H54 (cell line): ENCODE results near the gene GAS7.

Source experiments
- DNase-seq: peaks from one replicate; pipeline ENCODE4 v3.0.0; 2011; ENCODE audit warnings: low spot score, mixed read lengths; ENCODE audit not compliant: insufficient read length
- FAIRE-seq: peaks from 3 replicates; lab custom pipeline; 2011; peaks lifted over from hg19 to GRCh38; lab: Jason Lieb, UNC
- POLR2A ChIP-seq: IDR thresholded peaks from 2 replicates; pipeline ENCODE4 v1.6.1; 2011; ENCODE audit warnings: low read depth, mild to moderate bottlenecking, low read length

GAS7 gene

DNA sequence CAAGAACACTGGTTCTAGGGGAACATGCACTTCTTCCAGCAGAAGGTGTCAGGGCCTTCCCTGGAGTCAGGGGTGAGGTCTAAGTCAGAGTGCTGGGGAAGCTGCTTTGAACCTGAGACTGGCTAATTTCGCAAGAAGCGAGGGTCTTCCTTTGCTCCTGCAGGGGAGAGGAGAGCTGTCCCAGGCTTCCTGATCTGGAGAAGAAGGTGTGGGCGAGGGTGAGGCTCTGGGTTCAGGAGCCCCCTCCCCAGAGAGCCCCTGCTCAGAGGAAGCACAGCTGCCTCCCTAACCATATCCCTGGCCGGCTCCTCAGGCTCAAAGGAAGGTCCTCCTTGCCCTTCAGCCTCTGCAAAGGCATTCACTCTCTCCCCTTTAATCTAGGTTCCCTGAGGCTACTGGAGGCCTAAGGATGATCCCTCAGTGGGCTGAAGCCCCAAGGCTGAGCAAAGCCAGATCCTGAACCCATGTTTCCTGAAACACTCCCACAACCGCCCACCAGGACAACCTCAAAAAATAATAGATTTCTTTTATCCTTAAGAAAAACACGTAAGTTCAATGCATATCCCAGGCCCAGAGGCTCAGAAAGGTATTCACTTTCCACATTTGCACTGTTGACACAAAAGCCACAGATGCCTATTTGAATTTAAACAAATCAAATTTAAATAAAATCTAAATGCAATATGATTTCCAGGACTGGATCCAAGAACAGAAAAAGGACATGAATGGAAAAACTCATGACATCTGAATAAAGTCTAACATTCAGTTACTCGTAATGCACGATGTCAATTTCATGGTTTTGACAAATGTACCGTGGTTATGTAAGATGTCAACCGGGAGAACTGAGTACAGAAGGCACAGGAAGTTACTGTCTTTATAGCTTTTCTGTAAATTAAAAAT lies 221.9 kb downstream of the GAS7 start:
- no peak for DNase-seq
- TF ChIP-seq POLR2A = no peak
- FAIRE-seq = no peak

DNA sequence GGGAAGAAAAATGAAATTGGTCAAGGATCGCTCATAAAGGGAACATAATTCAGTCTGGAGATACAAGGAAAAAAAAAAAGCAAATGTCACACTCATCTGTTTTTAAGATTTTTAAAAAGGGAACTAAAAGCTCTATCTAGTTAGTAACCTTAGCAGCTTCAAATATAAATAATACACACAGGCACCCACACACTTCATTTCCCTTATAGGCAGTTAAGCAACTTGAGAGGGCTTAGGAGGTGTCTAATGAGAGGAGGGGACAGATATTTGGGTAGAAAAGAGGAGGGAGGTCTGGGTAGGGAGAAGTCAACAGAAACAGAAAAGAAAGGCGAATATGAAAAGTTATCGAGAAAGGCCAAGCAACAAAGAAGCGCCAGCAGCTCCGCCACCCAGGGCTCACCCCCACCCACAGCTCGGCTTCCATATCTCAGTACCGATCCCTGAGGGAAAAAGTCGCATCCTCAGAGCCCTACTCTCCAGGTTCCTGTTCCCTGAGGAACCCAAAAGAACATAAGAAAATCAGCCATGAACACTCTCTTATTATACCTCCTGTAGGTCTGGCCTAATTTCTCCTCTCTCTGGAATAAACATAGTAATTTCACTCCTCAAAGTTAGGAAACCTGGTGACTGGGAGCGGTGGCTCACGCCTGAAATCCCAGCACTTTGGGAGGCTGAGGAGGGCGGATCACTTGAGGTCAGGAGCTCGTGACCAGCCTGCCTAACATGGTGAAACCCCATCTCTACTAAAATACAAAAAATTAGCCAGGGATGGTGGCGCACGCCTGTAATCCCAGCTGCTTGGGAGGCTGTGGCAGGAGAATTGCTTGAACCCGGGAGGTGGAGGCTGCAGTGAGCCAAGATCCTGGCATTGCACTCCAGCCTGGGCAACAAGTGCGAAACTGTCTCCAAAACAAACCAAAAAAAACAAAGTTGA lies 223.7 kb downstream of the GAS7 start:
- TF ChIP-seq POLR2A = no peak
- DNase-seq (no peak), FAIRE-seq (no peak)

DNA sequence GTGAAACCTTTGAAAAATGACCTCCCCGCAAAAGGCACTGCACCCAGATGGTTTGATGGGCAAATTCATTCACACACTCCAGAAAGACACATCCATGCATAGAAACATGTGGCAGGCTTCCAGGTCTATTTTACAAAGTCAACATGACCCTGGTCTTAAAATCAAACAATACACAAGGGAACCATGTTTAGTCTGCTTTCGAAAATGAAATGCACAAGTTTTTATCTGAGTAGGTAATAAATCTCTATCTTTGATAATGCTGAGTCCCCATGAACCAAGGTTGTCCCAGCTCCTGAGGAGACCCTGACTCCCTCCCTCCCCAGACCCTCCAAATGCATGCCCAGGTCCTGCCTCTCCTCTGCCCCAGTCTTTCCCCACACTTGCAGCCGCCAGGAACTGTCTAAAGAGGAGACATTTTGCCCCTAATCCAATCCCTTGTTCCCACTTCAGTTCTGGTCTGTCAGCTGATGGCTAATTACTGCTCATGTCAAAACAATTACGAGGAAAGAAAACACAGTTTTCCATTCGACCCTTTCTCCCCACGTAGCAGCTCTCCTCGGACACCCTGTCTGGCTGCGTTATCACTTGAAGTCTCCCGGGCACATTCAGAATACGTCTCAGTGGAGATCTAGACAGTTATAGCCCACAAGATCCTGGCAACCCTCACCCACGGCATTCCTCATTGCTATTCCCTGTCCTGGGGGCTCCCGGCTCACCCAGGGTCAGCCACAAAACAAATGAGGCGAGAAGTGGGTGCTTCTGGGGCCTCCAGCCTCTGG lies 224.5 kb downstream of the GAS7 start:
- FAIRE-seq (no peak), DNase-seq (no peak)
- no peak for TF ChIP-seq POLR2A

DNA sequence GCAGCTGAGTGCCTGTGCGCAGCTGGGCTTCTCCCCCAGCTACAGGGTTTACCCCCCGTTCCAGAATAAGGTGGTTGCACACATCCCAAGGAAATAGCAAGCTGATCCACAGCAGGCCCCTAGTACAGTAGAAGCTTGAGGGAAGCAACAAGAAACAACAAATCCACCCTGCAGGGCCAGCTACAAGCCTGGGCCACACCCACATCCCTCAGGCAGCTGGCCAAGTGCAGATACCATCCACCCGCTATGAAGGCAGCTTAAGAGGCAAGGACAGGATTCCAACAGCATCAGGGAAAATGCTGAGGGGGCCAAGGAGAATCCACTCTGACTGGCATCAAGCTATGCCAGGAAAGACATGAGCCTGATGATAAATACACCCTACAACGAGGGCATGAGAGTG lies 226.4 kb downstream of the GAS7 start:
- FAIRE-seq = no peak
- DNase-seq = no peak

DNA sequence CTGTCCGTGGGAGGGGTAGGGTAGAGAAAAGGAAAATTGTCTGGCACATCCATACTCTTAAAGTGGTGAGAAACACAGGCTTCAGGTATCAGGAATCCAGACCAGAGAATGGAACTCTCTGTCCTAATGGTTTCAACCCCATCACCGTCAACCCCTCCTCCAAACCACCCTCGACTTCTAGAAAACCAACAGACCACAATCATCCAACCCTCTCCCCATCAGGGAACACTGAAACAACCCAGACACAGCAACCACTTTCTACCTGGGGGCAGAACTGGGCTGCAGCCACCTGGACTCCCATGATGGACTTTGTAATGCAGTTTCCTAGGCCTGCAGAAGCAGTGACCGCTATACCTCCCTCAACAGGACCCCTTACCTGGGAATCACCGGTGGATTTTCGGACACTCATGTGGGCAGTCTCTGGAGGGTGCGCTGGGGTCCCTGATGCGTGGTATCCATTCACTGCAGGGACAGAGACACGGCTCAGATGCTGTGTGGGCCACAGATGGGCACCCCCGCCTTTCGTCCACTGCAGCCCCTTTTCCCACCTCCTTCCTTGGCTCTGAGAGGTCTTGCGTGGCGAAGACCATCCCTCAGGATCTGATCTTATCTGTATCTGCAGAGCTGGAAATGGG lies 229.0 kb downstream of the GAS7 start:
- FAIRE-seq (no peak), DNase-seq (no peak)
- TF ChIP-seq POLR2A = no peak

More for the DNA sequence above, 226.4 kb downstream of the GAS7 start:
- no peak for TF ChIP-seq POLR2A

DNA sequence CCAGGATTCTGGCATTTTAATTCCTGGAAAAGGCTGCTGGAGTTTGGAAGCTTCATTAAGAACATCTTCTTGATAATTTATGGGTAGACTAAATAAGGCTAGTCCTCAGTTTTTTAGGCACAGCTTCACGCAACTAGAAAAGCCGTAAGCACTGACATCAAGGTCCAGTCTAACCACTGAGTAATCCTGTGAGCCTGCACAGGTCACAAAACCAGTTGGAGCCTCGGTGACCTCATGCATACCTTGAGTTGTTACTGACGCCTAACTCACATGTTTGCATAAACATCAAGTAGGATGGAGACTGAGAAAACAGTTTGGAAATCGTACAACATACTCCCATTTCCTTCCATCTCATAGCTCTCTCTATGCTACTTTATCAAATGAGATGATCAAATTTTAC lies 229.5 kb downstream of the GAS7 start:
- DNase-seq (no peak), FAIRE-seq (no peak)
- TF ChIP-seq POLR2A = no peak

DNA sequence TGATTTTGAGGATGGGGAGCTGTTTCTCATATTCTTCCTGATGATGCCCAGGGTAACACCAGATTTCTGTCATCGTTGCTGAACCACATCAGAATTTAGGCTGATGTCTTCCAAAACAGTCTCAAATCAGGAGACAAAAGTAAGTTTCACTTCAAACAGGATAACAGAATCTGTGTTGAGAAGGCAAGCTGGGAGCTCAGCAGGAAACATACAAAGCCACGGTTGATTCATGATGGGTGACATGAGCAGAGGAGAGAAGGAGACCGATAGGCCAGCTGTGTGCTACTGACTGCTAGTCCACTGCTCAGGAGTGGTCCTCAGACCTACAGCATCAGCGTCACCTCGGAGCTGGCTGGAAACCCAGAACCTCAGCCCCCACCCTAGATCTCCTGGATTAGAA lies 230.4 kb downstream of the GAS7 start:
- DNase-seq (no peak), FAIRE-seq (no peak)
- no peak for TF ChIP-seq POLR2A

DNA sequence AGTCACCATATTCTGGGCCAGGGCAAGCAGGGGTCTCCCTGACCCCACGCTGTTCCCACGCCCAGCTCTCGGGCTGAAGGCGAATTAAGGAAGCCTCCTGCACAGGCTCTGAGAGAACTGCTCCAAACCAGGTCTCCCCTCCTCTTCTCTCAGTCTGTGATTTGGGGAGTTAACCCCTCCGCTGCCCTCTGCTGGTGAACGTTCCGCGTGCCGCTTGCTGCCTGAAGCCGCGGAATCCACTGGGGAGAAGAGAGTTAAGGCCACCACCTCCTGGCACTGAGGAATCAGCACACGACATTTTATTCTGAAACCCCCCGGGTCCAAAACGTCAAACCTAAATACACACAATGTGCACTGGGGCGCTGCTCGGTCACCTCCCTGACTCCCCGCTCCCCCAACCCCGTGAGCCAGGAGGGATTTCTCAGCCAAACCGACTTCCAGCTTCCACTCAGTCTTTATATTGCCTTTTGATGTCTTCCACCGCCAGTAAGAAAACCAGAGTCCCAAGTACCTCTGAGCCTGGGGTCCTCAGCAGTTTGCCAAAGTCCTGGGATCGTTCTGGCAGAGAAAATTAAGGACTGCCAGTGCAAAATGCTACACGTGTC lies 238.9 kb downstream of the GAS7 start:
- FAIRE-seq (no peak), DNase-seq (peak; percentile 47)
- no peak for TF ChIP-seq POLR2A

DNA sequence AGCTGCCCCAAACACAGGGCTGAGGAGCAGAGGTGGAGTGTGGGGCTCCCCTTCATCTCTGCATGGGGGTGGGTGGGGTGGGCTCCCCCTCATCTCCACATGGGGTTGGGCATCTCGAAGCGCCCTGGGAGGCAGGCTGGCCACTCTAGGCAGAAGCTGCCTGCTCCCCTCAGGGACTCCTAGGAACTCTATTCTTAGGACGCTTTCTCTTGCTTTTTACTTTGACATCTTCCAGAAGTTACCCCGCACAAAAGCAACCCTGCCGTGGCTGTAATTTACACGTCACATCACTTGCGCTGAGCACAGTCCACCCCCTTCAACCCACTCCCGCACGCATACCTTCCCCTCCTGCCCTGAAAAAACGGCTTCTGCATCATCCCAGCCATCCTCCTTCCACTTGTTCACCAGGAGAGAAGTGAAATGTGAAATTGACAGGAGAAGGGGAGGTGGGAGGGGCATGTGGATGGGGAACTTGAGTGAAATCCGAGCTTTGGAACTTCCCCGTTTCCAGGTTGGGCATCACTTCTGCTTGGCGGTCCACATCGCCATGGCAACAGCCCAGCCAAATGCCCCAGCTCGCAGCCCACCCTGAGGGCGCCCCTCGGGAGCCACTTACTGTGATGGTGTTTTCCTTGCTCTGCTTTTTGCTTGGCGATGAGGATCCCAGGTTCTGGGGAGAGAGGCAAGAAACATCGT lies 239.7 kb downstream of the GAS7 start:
- FAIRE-seq (no peak), DNase-seq (no peak)
- TF ChIP-seq POLR2A = no peak

DNA sequence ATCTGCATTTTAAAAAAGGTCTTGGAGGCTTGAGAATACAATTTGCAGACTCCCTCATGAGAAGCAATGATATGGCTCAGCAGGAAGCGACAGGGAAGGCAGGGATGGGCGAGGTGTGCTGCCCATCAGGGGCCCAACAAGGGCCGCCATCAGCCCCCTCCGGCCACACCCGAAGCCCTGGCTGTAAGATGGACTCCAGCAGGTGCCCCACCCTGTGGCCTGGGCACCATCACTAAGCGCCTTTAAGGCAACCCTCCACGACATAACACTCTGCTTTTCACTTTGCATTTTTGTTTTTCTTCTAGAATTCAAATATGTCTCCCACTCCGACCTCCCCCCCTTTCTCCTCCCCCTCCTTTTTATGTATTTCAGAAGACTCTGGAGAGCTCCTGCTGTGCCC lies 241.2 kb downstream of the GAS7 start:
- DNase-seq (no peak), FAIRE-seq (no peak)
- no peak for TF ChIP-seq POLR2A

DNA sequence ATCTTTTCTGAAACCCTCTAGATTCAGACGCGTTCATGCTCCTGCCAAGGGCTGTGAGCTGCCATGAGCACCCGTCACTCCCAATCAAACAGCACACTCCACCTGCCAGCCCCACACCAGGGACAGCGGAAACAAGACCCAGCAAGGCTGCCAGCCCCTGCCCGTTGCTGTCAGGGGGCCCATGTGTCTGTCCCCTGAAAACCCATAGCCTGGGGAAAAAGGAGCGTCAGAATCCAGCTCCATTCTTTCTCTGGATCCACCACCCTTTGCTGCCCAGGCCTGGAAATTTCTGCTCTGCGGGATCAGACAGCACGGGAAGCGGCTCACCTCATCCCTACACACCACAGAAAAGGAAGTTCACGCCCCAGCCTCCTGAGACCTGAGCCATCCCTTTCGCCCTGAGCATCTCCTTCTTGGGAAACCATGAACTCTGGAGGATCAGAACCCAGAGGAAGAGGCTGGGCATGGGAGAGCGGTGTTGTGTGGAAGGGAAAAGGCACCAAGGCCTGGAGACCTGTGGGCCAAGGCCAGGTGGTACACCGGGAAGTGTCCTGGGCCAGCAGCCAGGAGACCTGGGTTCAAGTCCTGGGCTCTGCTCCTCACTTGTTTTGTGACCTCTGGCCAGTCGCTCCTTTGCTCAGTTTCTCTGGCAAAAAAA lies 241.8 kb downstream of the GAS7 start:
- TF ChIP-seq POLR2A = no peak
- FAIRE-seq (no peak), DNase-seq (no peak)

DNA sequence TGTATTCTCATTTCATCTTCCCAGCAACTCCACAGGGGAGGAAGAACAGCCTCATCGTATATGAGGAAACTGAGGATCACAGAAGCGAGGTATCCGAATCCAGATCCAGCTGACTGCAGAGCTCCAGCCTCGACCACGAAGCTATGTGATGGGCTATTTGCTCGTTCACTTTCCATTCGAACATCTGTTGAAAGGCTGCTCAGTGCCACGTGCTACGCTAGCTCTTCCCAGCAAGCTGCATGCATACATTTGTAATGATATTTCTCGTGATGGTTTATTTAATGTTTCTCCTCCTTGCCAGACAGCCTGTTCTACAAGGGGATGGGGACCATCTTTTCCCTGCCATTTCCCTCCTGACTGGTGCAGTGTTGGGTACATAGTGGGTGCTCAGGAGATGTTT lies 244.9 kb downstream of the GAS7 start:
- FAIRE-seq (no peak), DNase-seq (no peak)
- TF ChIP-seq POLR2A = no peak

DNA sequence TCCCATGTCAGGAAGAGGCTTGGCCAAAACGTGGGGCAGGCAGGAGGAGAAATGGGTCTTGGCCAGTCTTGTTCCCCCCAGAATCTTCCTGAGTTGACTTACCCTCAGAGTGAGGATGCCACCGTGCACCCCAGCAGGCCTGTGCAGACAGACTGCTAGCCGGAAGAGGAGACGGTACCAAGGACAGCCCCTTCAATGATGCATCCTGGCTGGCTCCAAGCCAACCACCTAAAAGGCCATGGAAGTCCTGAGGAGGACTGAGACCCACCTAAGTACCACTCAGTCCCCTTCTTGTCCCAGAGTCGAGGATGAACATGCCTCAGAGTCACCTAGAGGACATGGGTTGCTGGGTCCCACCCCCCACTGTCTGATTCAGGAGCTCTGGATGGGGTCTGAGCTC lies 246.6 kb downstream of the GAS7 start:
- no peak for FAIRE-seq

More for the DNA sequence above, 246.6 kb downstream of the GAS7 start:
- no peak for DNase-seq
- TF ChIP-seq POLR2A = no peak
